ENCODE data around the gene SERPINB7.

GRCh38 chr18:63836456-63836855 lies 61.2 kb downstream of the SERPINB7 start:
- TF ChIP-seq, protein P1, sequence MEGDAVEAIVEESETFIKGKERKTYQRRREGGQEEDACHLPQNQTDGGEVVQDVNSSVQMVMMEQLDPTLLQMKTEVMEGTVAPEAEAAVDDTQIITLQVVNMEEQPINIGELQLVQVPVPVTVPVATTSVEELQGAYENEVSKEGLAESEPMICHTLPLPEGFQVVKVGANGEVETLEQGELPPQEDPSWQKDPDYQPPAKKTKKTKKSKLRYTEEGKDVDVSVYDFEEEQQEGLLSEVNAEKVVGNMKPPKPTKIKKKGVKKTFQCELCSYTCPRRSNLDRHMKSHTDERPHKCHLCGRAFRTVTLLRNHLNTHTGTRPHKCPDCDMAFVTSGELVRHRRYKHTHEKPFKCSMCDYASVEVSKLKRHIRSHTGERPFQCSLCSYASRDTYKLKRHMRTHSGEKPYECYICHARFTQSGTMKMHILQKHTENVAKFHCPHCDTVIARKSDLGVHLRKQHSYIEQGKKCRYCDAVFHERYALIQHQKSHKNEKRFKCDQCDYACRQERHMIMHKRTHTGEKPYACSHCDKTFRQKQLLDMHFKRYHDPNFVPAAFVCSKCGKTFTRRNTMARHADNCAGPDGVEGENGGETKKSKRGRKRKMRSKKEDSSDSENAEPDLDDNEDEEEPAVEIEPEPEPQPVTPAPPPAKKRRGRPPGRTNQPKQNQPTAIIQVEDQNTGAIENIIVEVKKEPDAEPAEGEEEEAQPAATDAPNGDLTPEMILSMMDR (IDR thresholded peaks at IDR 0.05), result no peak
- TF ChIP-seq POLR2A (IDR thresholded peaks at IDR 0.05), result no peak

Measured in Peyer's patch (tissue), 4 donors.